GM12878 (cell line): ENCODE results near the gene SV2A. TPM values are rescaled to one million over a fixed set of nuclear protein-coding genes. Genes with fewer than 3 reads are reported as not detected.
A peak's percentile ranks its signal among the peaks of the same experiment; 100 is the strongest.

ENCODE experiments used
- CHD2 ChIP-seq: IDR thresholded peaks from 2 replicates; pipeline ENCODE4 v1.6.1; 2011; ENCODE audit warnings: low read depth, low read length, improper control_type of control experiment, borderline replicate concordance
- FOXK2 ChIP-seq: fragments of 450-650 bp; IDR thresholded peaks from 2 replicates; pipeline ENCODE4 v1.6.1; 2017; ENCODE audit warnings: mild to moderate bottlenecking, moderate library complexity
- FOXM1 ChIP-seq: IDR thresholded peaks from 2 replicates; pipeline ENCODE4 v1.6.1; 2012; ENCODE audit warnings: low read depth, mild to moderate bottlenecking, inconsistent platforms, low read length, moderate library complexity
- HDAC6 ChIP-seq: fragments of 200-600 bp; sonication (generic); IDR thresholded peaks from one replicate; pipeline ENCODE4 v1.8.0; 2017; ENCODE audit warnings: antibody characterized with exemption; ENCODE audit not compliant: unreplicated experiment
- IRF4 ChIP-seq: IDR thresholded peaks from 2 replicates; pipeline ENCODE4 v1.6.1; 2011; ENCODE audit warnings: low read depth, low read length
- JUNB ChIP-seq: IDR thresholded peaks from 2 replicates; pipeline ENCODE4 v1.6.1; 2016; ENCODE audit warnings: antibody characterized with exemption, mild to moderate bottlenecking
- JUND ChIP-seq: IDR thresholded peaks from 2 replicates; pipeline ENCODE4 v1.6.1; 2012; ENCODE audit warnings: low read depth, mild to moderate bottlenecking, low read length, improper control_type of control experiment, moderate library complexity
- KDM1A ChIP-seq: fragments of 200-600 bp; sonication (generic); IDR thresholded peaks from 2 replicates; pipeline ENCODE4 v1.6.1; 2016; ENCODE audit warnings: borderline replicate concordance
- MTA3 ChIP-seq: IDR thresholded peaks from 2 replicates; pipeline ENCODE4 v1.6.1; 2012; ENCODE audit warnings: low read length, inconsistent platforms, borderline replicate concordance
- MXI1 ChIP-seq: fragments of 150-350 bp; IDR thresholded peaks from 2 replicates; pipeline ENCODE4 v1.6.1; 2011; ENCODE audit warnings: low read depth, mild to moderate bottlenecking, inconsistent platforms, low read length, improper control_type of control experiment
- NFXL1 ChIP-seq: fragments of 450-650 bp; IDR thresholded peaks from 2 replicates; pipeline ENCODE4 v1.6.1; 2017; ENCODE audit warnings: antibody characterized with exemption, mild to moderate bottlenecking, borderline replicate concordance
- SIN3A ChIP-seq: IDR thresholded peaks from 2 replicates; pipeline ENCODE4 v1.6.1; 2012; ENCODE audit warnings: low read depth, low read length, improper control_type of control experiment
- SREBF2 ChIP-seq: IDR thresholded peaks from 2 replicates; pipeline ENCODE4 v1.6.1; 2012; ENCODE audit warnings: mild to moderate bottlenecking, low read length
- ZNF217 ChIP-seq: fragments of 450-650 bp; IDR thresholded peaks from 2 replicates; pipeline ENCODE4 v1.6.1; 2017; ENCODE audit warnings: antibody characterized with exemption, mild to moderate bottlenecking
- ZNF384 ChIP-seq: IDR thresholded peaks from 2 replicates; pipeline ENCODE4 v1.6.1; 2012; ENCODE audit warnings: low read depth, mild to moderate bottlenecking, low read length, improper control_type of control experiment, borderline replicate concordance
- polyA plus RNA-seq, 11 experiments: library from polyadenylated mRNA; depleted of rRNA in 4 of 11; unstranded in 6 of 11; stranded (reverse) in 5 of 11; fragments of >200 nt; fragmentation: Nextera tagmentation in 4 of 11; fragmentation: Illumina TruSeq in 1 of 11; extraction: Ambion mirVana in 4 of 11; extraction: Trizol in 1 of 11; gene quantifications; 1 replicate in 1 of 11; 2 replicates in 10 of 11; pipeline versions ENCODE4 v1.2.1 to v1.2.3, GENCODE V29; 2011 to 2016; ENCODE audit warnings: inconsistent platforms in 2 of 11, missing spikeins in 2 of 11, low read depth in 1 of 11
- total RNA-seq, 4 experiments: library from RNA; depleted of rRNA in 3 of 4; stranded (reverse); fragments of >200 nt in 3 of 4; fragmentation: Illumina TruSeq in 1 of 4; extraction: Trizol in 1 of 4; gene quantifications; 2 replicates each; pipeline versions ENCODE4 v1.2.1 to v1.2.3, GENCODE V29; 2013 to 2021
- TF ChIP-seq, protein P1 (sequence below): IDR thresholded peaks from 2 replicates; pipeline ENCODE4 v1.6.1; 2012; ENCODE audit warnings: mild to moderate bottlenecking, low read depth, low read length
- TF ChIP-seq, protein P2 (sequence below): fragments of 450-650 bp; IDR thresholded peaks from 2 replicates; pipeline ENCODE4 v1.6.1; 2018; ENCODE audit warnings: mild to moderate bottlenecking, low read depth, moderate library complexity; ENCODE audit not compliant: partially characterized antibody
- TF ChIP-seq, protein P3 (sequence below): fragments of 450-650 bp; IDR thresholded peaks from 2 replicates; pipeline ENCODE4 v1.6.1; 2017; ENCODE audit warnings: mild to moderate bottlenecking, moderate library complexity
- TF ChIP-seq, protein P4 (sequence below): fragments of 450-650 bp; IDR thresholded peaks from 2 replicates; pipeline ENCODE4 v1.6.1; 2016; ENCODE audit warnings: mild to moderate bottlenecking

The SV2A gene
- total and polyA plus RNA-seq, 10 of the 15 experiments (the other 5 are each of a cell fraction or from before 2014, with no cell fraction given), result 0.39 to 11.6 (median 5.4) TPM

DNA sequence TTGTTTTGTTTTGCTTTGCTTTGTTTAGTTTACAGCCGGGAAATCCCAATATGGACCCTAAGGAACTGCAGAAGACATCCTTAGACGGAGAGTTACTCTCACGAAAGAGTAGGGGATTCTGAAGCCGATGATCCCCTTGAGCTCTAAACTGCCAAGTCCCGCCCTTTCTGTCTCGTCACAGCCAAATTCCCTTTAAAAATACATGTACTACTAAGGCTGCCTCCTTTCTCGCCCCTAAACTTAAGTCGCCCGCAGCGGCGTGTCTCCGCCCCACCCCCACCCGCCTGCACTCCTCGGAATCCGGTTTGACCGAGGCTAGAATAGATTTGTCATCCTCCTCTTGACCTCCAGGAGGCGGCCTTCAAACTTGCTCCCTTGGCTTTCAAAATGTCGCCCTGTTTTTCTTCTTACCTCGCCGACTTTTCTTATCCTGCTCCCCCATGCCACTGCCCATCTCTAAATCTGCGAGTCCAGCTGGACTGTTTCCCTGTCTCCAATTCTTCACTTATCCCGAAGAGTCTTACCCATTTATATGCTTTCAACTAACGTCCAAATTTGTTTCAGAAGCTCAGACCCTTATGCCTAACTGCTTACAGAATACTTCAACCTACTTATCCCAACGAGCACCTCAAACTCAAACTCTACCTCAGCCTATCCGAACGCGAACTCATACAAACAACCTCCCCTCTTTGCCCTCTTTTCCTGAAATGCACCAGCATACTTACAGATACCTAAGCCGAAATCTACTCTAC lies 29.2 kb downstream of the SV2A start (continued):
- TF ChIP-seq, protein P1, sequence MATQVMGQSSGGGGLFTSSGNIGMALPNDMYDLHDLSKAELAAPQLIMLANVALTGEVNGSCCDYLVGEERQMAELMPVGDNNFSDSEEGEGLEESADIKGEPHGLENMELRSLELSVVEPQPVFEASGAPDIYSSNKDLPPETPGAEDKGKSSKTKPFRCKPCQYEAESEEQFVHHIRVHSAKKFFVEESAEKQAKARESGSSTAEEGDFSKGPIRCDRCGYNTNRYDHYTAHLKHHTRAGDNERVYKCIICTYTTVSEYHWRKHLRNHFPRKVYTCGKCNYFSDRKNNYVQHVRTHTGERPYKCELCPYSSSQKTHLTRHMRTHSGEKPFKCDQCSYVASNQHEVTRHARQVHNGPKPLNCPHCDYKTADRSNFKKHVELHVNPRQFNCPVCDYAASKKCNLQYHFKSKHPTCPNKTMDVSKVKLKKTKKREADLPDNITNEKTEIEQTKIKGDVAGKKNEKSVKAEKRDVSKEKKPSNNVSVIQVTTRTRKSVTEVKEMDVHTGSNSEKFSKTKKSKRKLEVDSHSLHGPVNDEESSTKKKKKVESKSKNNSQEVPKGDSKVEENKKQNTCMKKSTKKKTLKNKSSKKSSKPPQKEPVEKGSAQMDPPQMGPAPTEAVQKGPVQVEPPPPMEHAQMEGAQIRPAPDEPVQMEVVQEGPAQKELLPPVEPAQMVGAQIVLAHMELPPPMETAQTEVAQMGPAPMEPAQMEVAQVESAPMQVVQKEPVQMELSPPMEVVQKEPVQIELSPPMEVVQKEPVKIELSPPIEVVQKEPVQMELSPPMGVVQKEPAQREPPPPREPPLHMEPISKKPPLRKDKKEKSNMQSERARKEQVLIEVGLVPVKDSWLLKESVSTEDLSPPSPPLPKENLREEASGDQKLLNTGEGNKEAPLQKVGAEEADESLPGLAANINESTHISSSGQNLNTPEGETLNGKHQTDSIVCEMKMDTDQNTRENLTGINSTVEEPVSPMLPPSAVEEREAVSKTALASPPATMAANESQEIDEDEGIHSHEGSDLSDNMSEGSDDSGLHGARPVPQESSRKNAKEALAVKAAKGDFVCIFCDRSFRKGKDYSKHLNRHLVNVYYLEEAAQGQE, result 0 out of 2 replicates have a peak, but pooled peaks have one; percentile 14
- TF ChIP-seq, protein P2, sequence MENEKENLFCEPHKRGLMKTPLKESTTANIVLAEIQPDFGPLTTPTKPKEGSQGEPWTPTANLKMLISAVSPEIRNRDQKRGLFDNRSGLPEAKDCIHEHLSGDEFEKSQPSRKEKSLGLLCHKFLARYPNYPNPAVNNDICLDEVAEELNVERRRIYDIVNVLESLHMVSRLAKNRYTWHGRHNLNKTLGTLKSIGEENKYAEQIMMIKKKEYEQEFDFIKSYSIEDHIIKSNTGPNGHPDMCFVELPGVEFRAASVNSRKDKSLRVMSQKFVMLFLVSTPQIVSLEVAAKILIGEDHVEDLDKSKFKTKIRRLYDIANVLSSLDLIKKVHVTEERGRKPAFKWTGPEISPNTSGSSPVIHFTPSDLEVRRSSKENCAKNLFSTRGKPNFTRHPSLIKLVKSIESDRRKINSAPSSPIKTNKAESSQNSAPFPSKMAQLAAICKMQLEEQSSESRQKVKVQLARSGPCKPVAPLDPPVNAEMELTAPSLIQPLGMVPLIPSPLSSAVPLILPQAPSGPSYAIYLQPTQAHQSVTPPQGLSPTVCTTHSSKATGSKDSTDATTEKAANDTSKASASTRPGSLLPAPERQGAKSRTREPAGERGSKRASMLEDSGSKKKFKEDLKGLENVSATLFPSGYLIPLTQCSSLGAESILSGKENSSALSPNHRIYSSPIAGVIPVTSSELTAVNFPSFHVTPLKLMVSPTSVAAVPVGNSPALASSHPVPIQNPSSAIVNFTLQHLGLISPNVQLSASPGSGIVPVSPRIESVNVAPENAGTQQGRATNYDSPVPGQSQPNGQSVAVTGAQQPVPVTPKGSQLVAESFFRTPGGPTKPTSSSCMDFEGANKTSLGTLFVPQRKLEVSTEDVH, result peak; percentile 59
- TF ChIP-seq FOXM1, result peak; percentile 70
- TF ChIP-seq SREBF2, result no peak
- TF ChIP-seq JUNB, result peak; percentile 45
- TF ChIP-seq FOXK2, result no peak
- TF ChIP-seq HDAC6, result no peak
- peak; percentile 92 for TF ChIP-seq MTA3
- no peak for TF ChIP-seq SIN3A
- TF ChIP-seq JUND, result no peak
- peak; percentile 86 for TF ChIP-seq CHD2
- TF ChIP-seq MXI1, result no peak; the same call in 1 of the 2 replicates
- no peak for TF ChIP-seq ZNF217
- TF ChIP-seq, protein P3, sequence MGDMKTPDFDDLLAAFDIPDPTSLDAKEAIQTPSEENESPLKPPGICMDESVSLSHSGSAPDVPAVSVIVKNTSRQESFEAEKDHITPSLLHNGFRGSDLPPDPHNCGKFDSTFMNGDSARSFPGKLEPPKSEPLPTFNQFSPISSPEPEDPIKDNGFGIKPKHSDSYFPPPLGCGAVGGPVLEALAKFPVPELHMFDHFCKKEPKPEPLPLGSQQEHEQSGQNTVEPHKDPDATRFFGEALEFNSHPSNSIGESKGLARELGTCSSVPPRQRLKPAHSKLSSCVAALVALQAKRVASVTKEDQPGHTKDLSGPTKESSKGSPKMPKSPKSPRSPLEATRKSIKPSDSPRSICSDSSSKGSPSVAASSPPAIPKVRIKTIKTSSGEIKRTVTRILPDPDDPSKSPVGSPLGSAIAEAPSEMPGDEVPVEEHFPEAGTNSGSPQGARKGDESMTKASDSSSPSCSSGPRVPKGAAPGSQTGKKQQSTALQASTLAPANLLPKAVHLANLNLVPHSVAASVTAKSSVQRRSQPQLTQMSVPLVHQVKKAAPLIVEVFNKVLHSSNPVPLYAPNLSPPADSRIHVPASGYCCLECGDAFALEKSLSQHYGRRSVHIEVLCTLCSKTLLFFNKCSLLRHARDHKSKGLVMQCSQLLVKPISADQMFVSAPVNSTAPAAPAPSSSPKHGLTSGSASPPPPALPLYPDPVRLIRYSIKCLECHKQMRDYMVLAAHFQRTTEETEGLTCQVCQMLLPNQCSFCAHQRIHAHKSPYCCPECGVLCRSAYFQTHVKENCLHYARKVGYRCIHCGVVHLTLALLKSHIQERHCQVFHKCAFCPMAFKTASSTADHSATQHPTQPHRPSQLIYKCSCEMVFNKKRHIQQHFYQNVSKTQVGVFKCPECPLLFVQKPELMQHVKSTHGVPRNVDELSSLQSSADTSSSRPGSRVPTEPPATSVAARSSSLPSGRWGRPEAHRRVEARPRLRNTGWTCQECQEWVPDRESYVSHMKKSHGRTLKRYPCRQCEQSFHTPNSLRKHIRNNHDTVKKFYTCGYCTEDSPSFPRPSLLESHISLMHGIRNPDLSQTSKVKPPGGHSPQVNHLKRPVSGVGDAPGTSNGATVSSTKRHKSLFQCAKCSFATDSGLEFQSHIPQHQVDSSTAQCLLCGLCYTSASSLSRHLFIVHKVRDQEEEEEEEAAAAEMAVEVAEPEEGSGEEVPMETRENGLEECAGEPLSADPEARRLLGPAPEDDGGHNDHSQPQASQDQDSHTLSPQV, result no peak
- TF ChIP-seq ZNF384, result no peak
- TF ChIP-seq KDM1A, result no peak
- 0 out of 2 replicates have a peak, but pooled peaks have one; percentile 55 for TF ChIP-seq IRF4
- TF ChIP-seq NFXL1, result no peak; the same call in 1 of the 2 replicates
- TF ChIP-seq, protein P4, sequence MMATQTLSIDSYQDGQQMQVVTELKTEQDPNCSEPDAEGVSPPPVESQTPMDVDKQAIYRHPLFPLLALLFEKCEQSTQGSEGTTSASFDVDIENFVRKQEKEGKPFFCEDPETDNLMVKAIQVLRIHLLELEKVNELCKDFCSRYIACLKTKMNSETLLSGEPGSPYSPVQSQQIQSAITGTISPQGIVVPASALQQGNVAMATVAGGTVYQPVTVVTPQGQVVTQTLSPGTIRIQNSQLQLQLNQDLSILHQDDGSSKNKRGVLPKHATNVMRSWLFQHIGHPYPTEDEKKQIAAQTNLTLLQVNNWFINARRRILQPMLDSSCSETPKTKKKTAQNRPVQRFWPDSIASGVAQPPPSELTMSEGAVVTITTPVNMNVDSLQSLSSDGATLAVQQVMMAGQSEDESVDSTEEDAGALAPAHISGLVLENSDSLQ, result peak; percentile 60
